DMS 273 (cell line): ENCODE measurements around the gene RAB35.
A peak's percentile ranks its signal among the peaks of the same experiment; 100 is the strongest.
"Not testable (repeated sequence)": the region's sequence is repeated elsewhere in the genome, so short reads cannot be mapped to it uniquely, and the experiment has no call there.

Experiments used
- DNase-seq: peaks from one replicate; lab custom pipeline; 2025; ENCODE audit not compliant: unreplicated experiment; lab: John Stamatoyannopoulos, UW

The RAB35 gene

GRCh38 chr12:120064054-120064940 is 52.3 kb downstream of the RAB35 start:
- DNase-seq = no peak

GRCh38 chr12:120062976-120063579 is 53.5 kb downstream of the RAB35 start:
- no peak for DNase-seq

- no peak for DNase-seq
Observed at GRCh38 chr12:120061575-120062214, 54.9 kb downstream of the RAB35 start.

GRCh38 chr12:120060717-120061116 is 55.8 kb downstream of the RAB35 start:
- no peak for DNase-seq

DNA sequence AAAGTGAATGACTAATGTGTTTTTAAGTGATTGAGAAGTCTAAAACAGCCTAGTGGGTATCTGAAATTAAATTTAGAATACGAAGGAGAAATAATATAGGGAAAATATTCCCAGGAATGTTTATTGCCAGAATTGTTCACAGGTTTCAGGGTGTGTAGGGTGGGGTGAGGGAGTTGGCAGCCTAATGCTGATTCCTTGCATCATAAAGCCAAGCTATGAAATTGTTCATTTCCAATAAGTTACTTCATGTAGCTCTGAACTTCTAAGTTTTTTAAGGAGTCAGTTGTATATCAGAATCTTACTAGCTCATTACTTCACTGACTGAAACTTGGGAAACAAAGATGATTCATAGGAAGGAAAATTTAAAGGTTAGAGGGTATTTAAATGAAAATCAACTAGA is 56.4 kb downstream of the RAB35 start:
- no peak for DNase-seq

- DNase-seq = peak; percentile 1
Observed at GRCh38 chr12:120056739-120057138, 59.8 kb downstream of the RAB35 start.

DNA sequence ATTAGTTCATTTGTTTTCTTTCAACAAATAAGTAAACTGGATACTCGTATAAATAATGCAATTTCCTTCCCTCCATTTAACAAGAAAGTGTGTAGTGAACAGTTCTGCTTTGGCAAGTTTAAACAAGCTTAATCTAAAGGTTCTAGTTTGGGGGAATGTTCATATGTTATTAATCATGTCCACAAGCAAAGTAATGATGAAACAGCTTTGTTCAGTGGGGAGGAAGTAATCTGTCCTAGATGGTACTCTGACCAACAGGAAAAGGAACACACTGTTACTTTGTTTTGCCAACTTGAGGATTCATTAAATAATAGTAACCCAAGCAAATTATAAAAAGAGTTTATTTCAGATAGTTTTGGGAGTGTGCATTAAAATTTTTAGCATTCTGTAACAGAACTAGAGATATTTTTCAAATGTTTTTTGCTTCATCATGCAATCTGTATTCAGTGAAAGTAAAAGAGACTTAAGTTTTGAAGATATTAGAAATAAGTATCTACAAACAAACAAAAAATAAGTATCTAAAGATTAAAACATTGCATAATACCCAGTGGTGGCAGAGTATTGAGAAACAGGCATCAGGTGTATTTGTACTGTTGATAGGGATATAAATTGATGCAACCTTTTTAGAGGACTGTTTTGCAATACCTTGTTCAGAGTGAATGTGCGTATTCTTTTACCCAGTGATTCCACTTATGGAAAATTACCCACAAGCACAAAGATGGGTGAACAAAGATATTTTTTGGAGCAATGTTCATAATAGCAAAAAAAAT is 61.1 kb downstream of the RAB35 start:
- DNase-seq = no peak

- DNase-seq = no peak
Observed at GRCh38 chr12:120054293-120054692, 62.3 kb downstream of the RAB35 start.

DNA sequence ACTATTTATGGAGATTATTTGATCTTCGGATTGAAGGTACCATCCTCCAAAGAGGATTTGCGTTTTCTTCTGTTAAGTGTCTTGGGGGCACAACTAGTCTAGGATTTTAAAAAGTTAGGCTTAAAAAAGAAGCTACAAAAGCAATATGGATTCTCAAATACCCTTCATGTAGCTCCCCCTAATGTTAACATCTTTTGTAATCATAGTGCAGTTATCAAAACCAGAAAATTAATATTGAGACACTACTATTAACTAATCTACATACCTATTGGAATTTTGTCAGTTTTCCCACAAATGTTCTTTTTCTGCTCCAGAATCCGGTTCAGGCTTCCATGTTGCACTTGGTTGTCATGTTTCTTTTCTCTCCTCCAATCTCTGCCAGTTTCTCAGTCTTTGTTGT is 65.0 kb downstream of the RAB35 start:
- no peak for DNase-seq

- no peak for DNase-seq
Observed at GRCh38 chr12:120049426-120049825, 67.1 kb downstream of the RAB35 start.

DNA sequence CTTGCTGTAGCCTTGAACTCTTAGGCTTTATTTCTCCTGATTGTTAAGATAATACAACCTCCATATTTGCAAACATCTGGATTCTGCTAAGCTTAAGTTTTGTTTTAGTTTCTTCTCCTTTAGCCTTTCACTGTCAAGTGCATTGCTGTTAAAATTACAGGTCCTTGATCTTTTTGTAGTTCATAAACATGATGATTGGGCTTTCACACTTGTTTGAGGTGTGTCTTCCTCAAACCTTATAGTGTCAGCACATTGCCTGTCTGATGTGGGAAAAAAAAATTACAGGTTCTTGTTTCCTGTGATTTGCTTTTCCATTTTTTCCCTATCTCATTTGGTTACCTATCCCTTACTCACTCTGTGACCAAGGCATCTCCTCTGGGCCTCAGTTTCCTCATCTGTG is 68.3 kb downstream of the RAB35 start:
- DNase-seq = no peak

GRCh38 chr12:120047072-120047471 is 69.5 kb downstream of the RAB35 start:
- no peak for DNase-seq

- not testable (repeated sequence) for DNase-seq
Observed at GRCh38 chr12:120045367-120045766, 71.2 kb downstream of the RAB35 start.
